H1 (cell line): ENCODE measurements around the gene SPAG16. TPM values are rescaled to one million over a fixed set of nuclear protein-coding genes. Genes with fewer than 3 reads are reported as not detected.

ENCODE experiments used
- CTCF ChIA-PET: fragments of 300-600 bp; sonication (Branson Sonifier 250); formaldehyde crosslinking; loops from one replicate; lab custom pipeline; 2021; ENCODE audit not compliant: partially characterized antibody; lab: Charles Lee
- POLR2A ChIA-PET: fragments of 300-600 bp; sonication (Branson Sonifier 250); formaldehyde crosslinking; loops from one replicate; lab custom pipeline; 2021; ENCODE audit warnings: inconsistent platforms; ENCODE audit not compliant: partially characterized antibody; lab: Charles Lee
- DNase-seq, 2 experiments: peaks; one replicate each; pipeline versions ENCODE4 v3.0.0 to v3.0.0-alpha.2; 2010 to 2022; ENCODE audit warnings: low spot score in 2 of 2, low read depth in 1 of 2, mixed read lengths in 1 of 2
- FAIRE-seq: peaks from 2 replicates; lab custom pipeline; 2011; peaks lifted over from hg19 to GRCh38; lab: Jason Lieb, UNC
- H2AFZ ChIP-seq: 2 replicates; pipeline ENCODE4 v1.8.1; 2012; ENCODE audit warnings: low read length, inconsistent platforms
- H2AK5ac ChIP-seq: 2 replicates; pipeline ENCODE4 v1.6.1; 2013; ENCODE audit warnings: low read depth, low read length
- H2BK120ac ChIP-seq: replicated peaks from 2 replicates; pipeline ENCODE3; 2013; ENCODE audit warnings: low read depth, low read length, inconsistent platforms
- H2BK12ac ChIP-seq: 2 replicates; pipeline ENCODE4 v1.6.1; 2013; ENCODE audit warnings: low read depth, low read length
- H2BK15ac ChIP-seq: 2 replicates; pipeline ENCODE4 v1.6.1; 2013; ENCODE audit warnings: low read length
- H2BK20ac ChIP-seq: 2 replicates; pipeline ENCODE4 v1.6.1; 2013; ENCODE audit warnings: low read length
- H2BK5ac ChIP-seq: 2 replicates; pipeline ENCODE4 v1.6.1; 2013; ENCODE audit warnings: low read depth, low read length
- H3K14ac ChIP-seq: 2 replicates; pipeline ENCODE4 v1.6.1; 2013; ENCODE audit warnings: inconsistent platforms; ENCODE audit not compliant: insufficient read length
- H3K18ac ChIP-seq: 2 replicates; pipeline ENCODE4 v1.6.1; 2013; ENCODE audit warnings: low read length; ENCODE audit errors: extremely low read depth
- H3K23ac ChIP-seq: 2 replicates; pipeline ENCODE4 v1.6.1; 2013; ENCODE audit warnings: inconsistent platforms; ENCODE audit not compliant: insufficient read length
- H3K23me2 ChIP-seq: 2 replicates; pipeline ENCODE4 v1.6.1; 2013; ENCODE audit warnings: low read depth, low read length
- H3K27ac ChIP-seq: 2 replicates; pipeline ENCODE4 v1.6.1; 2011; ENCODE audit warnings: low read depth, low read length, inconsistent platforms
- H3K27me3 ChIP-seq, 4 experiments: replicated peaks in 1 of 4; 1 replicate in 1 of 4; 2 replicates in 3 of 4; pipeline versions ENCODE4 v1.6.1 to v1.8.1; 2011 to 2013; ENCODE audit warnings: low read length in 3 of 4, mild to moderate bottlenecking in 3 of 4, inconsistent platforms in 2 of 4, mixed read lengths in 2 of 4, moderate library complexity in 1 of 4; ENCODE audit not compliant: control insufficient read depth in 3 of 4, insufficient read depth in 3 of 4; ENCODE audit errors: extremely low read depth in 1 of 4
- H3K36me3 ChIP-seq, 4 experiments: 2 replicates each; pipeline versions ENCODE4 v1.6.1 to v1.8.1; 2011 to 2013; ENCODE audit warnings: mild to moderate bottlenecking in 4 of 4, low read length in 3 of 4, moderate library complexity in 2 of 4, control low read depth in 1 of 4, inconsistent platforms in 1 of 4; ENCODE audit not compliant: insufficient read depth in 4 of 4, control insufficient read depth in 2 of 4
- H3K4ac ChIP-seq: replicated peaks from 2 replicates; pipeline ENCODE3; 2013; ENCODE audit warnings: low read length, low read depth, mixed read lengths, inconsistent platforms; ENCODE audit not compliant: insufficient read length
- H3K4me1 ChIP-seq, 4 experiments: replicated peaks in 1 of 4; 1 replicate in 1 of 4; 2 replicates in 3 of 4; pipeline versions ENCODE4 v1.6.1 to v1.8.1; 2011 to 2013; ENCODE audit warnings: low read length in 3 of 4, inconsistent platforms in 2 of 4, mixed read lengths in 1 of 4; ENCODE audit not compliant: insufficient read depth in 4 of 4, control insufficient read depth in 3 of 4
- H3K4me2 ChIP-seq, 2 experiments: 2 replicates each; pipeline versions ENCODE4 v1.6.1 to v1.8.1; 2011 to 2013; ENCODE audit warnings: low read depth in 2 of 2, low read length in 2 of 2, control low read depth in 1 of 2, inconsistent platforms in 1 of 2, mild to moderate bottlenecking in 1 of 2; ENCODE audit not compliant: insufficient read depth in 1 of 2
- H3K4me3 ChIP-seq, 4 experiments: fragments of 200-600, 300-600 bp in 1 of 4; sonication (generic), shearing (Covaris generic), sonication (Bioruptor Twin) in 1 of 4; 2 replicates each; pipeline versions ENCODE4 v1.5.1 to v1.8.1; 2011 to 2016; ENCODE audit warnings: low read length in 4 of 4, low read depth in 3 of 4, control low read depth in 2 of 4, inconsistent platforms in 2 of 4, mild to moderate bottlenecking in 2 of 4, mixed read lengths in 1 of 4, moderate library complexity in 1 of 4; ENCODE audit not compliant: insufficient read depth in 2 of 4; ENCODE audit errors: extremely low read depth in 1 of 4
- H3K56ac ChIP-seq: replicated peaks from 2 replicates; pipeline ENCODE3; 2013; ENCODE audit warnings: low read depth, mild to moderate bottlenecking, mixed read lengths, low read length, inconsistent platforms; ENCODE audit not compliant: insufficient read length
- H3K79me1 ChIP-seq: 2 replicates; pipeline ENCODE4 v1.6.1; 2013; ENCODE audit warnings: low read depth, low read length, control low read depth
- H3K79me2 ChIP-seq, 2 experiments: 2 replicates each; pipeline versions ENCODE4 v1.6.1 to v1.8.1; 2012 to 2013; ENCODE audit warnings: low read length in 2 of 2, mild to moderate bottlenecking in 2 of 2, inconsistent platforms in 1 of 2; ENCODE audit not compliant: insufficient read depth in 2 of 2, control insufficient read depth in 1 of 2
- H3K9ac ChIP-seq, 4 experiments: replicated peaks in 1 of 4; 1 replicate in 1 of 4; 2 replicates in 3 of 4; pipeline versions ENCODE4 v1.6.1 to v1.8.1; 2011 to 2013; ENCODE audit warnings: low read depth in 3 of 4, low read length in 3 of 4, control low read depth in 2 of 4, mild to moderate bottlenecking in 2 of 4, moderate library complexity in 2 of 4, inconsistent platforms in 1 of 4; ENCODE audit errors: extremely low read depth in 1 of 4
- H3K9me3 ChIP-seq, 2 experiments: 2 replicates each; pipeline versions ENCODE4 v1.6.1 to v1.8.1; 2012 to 2013; ENCODE audit warnings: mild to moderate bottlenecking in 2 of 2, moderate library complexity in 2 of 2, control low read depth in 1 of 2, inconsistent platforms in 1 of 2, low read depth in 1 of 2, low read length in 1 of 2, mixed read lengths in 1 of 2; ENCODE audit not compliant: insufficient read depth in 2 of 2
- H4K20me1 ChIP-seq, 2 experiments: replicated peaks in 1 of 2; 2 replicates each; pipeline versions ENCODE3 to v1.8.1; 2011 to 2013; ENCODE audit warnings: inconsistent platforms in 2 of 2, low read length in 2 of 2, mild to moderate bottlenecking in 1 of 2; ENCODE audit not compliant: insufficient read depth in 2 of 2, control insufficient read depth in 1 of 2
- H4K5ac ChIP-seq: 2 replicates; pipeline ENCODE4 v1.6.1; 2013; ENCODE audit warnings: low read length, low read depth, mixed read lengths, inconsistent platforms; ENCODE audit not compliant: insufficient read length
- H4K8ac ChIP-seq: 2 replicates; pipeline ENCODE4 v1.8.0; 2013; ENCODE audit warnings: mild to moderate bottlenecking, moderate library complexity, low read length, inconsistent platforms; ENCODE audit not compliant: insufficient read depth; ENCODE audit errors: extremely low read depth
- H4K91ac ChIP-seq: replicated peaks from 2 replicates; pipeline ENCODE3; 2013; ENCODE audit warnings: low read length, mixed read lengths, inconsistent platforms; ENCODE audit not compliant: insufficient read length
- ASH2L ChIP-seq: fragments of 200-600, 300-600 bp; sonication (generic); IDR thresholded peaks from one replicate; pipeline ENCODE4 v1.7.1; 2017; ENCODE audit warnings: low read length
- BACH1 ChIP-seq: IDR thresholded peaks from 2 replicates; pipeline ENCODE4 v1.6.1; 2012; ENCODE audit warnings: low read length, improper control_type of control experiment
- CBX8 ChIP-seq: fragments of 300-800, 300-1000 bp; sonication (generic); IDR thresholded peaks from 2 replicates; pipeline ENCODE4 v1.7.1; 2016; ENCODE audit warnings: low read depth, low read length, borderline replicate concordance
- CHD1 ChIP-seq: IDR thresholded peaks from 2 replicates; pipeline ENCODE4 v1.6.1; 2012; ENCODE audit warnings: low read depth, low read length, improper control_type of control experiment
- CREB1 ChIP-seq: IDR thresholded peaks from 2 replicates; pipeline ENCODE4 v1.6.1; 2012; ENCODE audit warnings: inconsistent platforms
- EGR1 ChIP-seq: IDR thresholded peaks from 2 replicates; pipeline ENCODE4 v1.6.1; 2011; ENCODE audit warnings: low read depth, low read length, borderline replicate concordance
- GTF2F1 ChIP-seq: IDR thresholded peaks from 2 replicates; pipeline ENCODE4 v1.6.1; 2012; ENCODE audit warnings: low read depth, low read length, improper control_type of control experiment, borderline replicate concordance
- HDAC2 ChIP-seq, 2 experiments: fragments of 300-600 bp in 1 of 2; sonication (generic) in 1 of 2; IDR thresholded peaks; 2 replicates each; pipeline ENCODE4 v1.6.1; 2011 to 2012; ENCODE audit warnings: low read depth in 2 of 2, low read length in 2 of 2, mild to moderate bottlenecking in 2 of 2, moderate library complexity in 2 of 2, borderline replicate concordance in 1 of 2, inconsistent platforms in 1 of 2
- KDM5A ChIP-seq: fragments of 200-600 bp; IDR thresholded peaks from 2 replicates; pipeline ENCODE4 v1.7.1; 2012; ENCODE audit warnings: mild to moderate bottlenecking, low read length, inconsistent platforms, mixed read lengths
- MAX ChIP-seq: IDR thresholded peaks from 2 replicates; pipeline ENCODE4 v1.6.1; 2012; ENCODE audit warnings: inconsistent platforms
- SIRT6 ChIP-seq: IDR thresholded peaks from one replicate; pipeline ENCODE4 v1.7.1; 2012; ENCODE audit warnings: low read length, inconsistent platforms
- SP1 ChIP-seq: IDR thresholded peaks from 2 replicates; pipeline ENCODE4 v1.6.1; 2011; ENCODE audit warnings: low read depth, low read length
- TAF7 ChIP-seq: optimal IDR thresholded peaks from 2 replicates; pipeline ENCODE3; 2011; ENCODE audit warnings: low read depth, mild to moderate bottlenecking, inconsistent platforms, low read length, moderate library complexity, borderline replicate concordance
- USF2 ChIP-seq: IDR thresholded peaks from 2 replicates; pipeline ENCODE4 v1.6.1; 2011; ENCODE audit warnings: low read length, improper control_type of control experiment
- ZNF274 ChIP-seq: IDR thresholded peaks from 2 replicates; pipeline ENCODE4 v1.7.0; 2012; ENCODE audit warnings: low read length, borderline replicate concordance; ENCODE audit errors: extremely low read depth
- WGBS, 2 experiments: shearing (Covaris generic) in 1 of 2; methylation state at CpG; one replicate each; pipeline versions ENCODE4 v1.1.6 to v1.1.7; 2013 to 2015; ENCODE audit warnings: low lambda C conversion rate in 2 of 2, mixed read lengths in 2 of 2, inconsistent platforms in 1 of 2, low coverage in 1 of 2, missing lambda C conversion rate in 1 of 2; ENCODE audit not compliant: insufficient replicate concordance in 2 of 2, insufficient coverage in 1 of 2, insufficient read length in 1 of 2; ENCODE audit errors: extremely low coverage in 1 of 2, missing lambda C conversion rate in 1 of 2; 5-methylcytosine and 5-hydroxymethylcytosine counted together
- polyA plus RNA-seq, 7 experiments: library from polyadenylated mRNA; depleted of rRNA in 3 of 7; stranded (reverse) in 5 of 7; unstranded in 2 of 7; fragments of >200 nt in 5 of 7; fragments of 200-250 nt in 2 of 7; gene quantifications; 1 replicate in 5 of 7; 2 replicates in 1 of 7; 4 replicates in 1 of 7; pipeline versions ENCODE4 v1.2.1 to v1.2.3, GENCODE V29; 2011 to 2013; ENCODE audit warnings: missing spikeins in 2 of 7, mixed read lengths in 2 of 7
- total RNA-seq: library from RNA; stranded (reverse); fragmentation: NEBNext Ultra II Directional; extraction: Animal tissue kit (Norgen Biotek cat#: 25700); gene quantifications from 2 replicates; pipeline ENCODE4 v1.2.1, GENCODE V29; 2021

The SPAG16 gene
- total and polyA plus RNA-seq, 2 of the 8 experiments (the other 6 are each of a cell fraction or from before 2014, with no cell fraction given) = 6.0 to 14.9 TPM

GRCh38 chr2:214322662-214323061 is 1038.4 kb downstream of the SPAG16 start:
- Histone ChIP-seq H3K4ac (no peak overlapping the region), H4K91ac (no peak overlapping the region), H3K27ac (no peak overlapping the region), H2BK120ac (no peak overlapping the region), H2BK12ac (no peak overlapping the region), H2BK15ac (no peak overlapping the region), H3K79me2 (no peaks in the 10 kb centered on the region), H3K9me3 (no peaks in the 10 kb centered on the region), H3K9ac (no peak overlapping the region), H2BK5ac (no peak overlapping the region), H2AFZ (no peak overlapping the region), H3K27me3 (no peaks in the 10 kb centered on the region), H3K56ac (no peak overlapping the region), H3K14ac (no peak overlapping the region), H3K18ac (no peak overlapping the region), H2BK20ac (no peak overlapping the region), H2AK5ac (no peak overlapping the region), H4K8ac (no peak overlapping the region), H3K79me1 (no peaks in the 10 kb centered on the region), H4K20me1 (no peaks in the 10 kb centered on the region), H3K23me2 (no peaks in the 10 kb centered on the region), H3K36me3 (no peaks in the 10 kb centered on the region), H3K23ac (no peak overlapping the region), H3K4me3 (no peak overlapping the region), H4K5ac (no peak overlapping the region), H3K4me1 (no peaks in the 10 kb centered on the region), H3K4me2 (no peak overlapping the region)
- ChIA-PET POLR2A (no interaction called here), CTCF (interaction anchor here (0.6 to 1.4 kb wide), 2 partner anchors 10 to 12 kb away, joined by 3 to 9 read pairs; no protein-coding TSS in a partner anchor)
- no peak for DNase-seq
- WGBS, 2 experiments = 83% methylated on average over 3 of the region's 3 CpGs; no CpG with 5 or more reads in 1 of the 2 experiments
- no peak for FAIRE-seq
- TF ChIP-seq EGR1 = no peak
- no peak for TF ChIP-seq TAF7
- no peak for TF ChIP-seq BACH1
- no peak for TF ChIP-seq CREB1
- TF ChIP-seq CBX8 = no peak
- TF ChIP-seq KDM5A = no peak
- TF ChIP-seq GTF2F1 = no peak
- no peak for TF ChIP-seq SIRT6
- no peak for TF ChIP-seq MAX
- no peak for TF ChIP-seq SP1
- TF ChIP-seq ZNF274 = no peak
- TF ChIP-seq CHD1 = no peak
- no peak for TF ChIP-seq ASH2L
- no peak for TF ChIP-seq USF2
- no peak for TF ChIP-seq HDAC2 (IDR thresholded peaks at IDR 0.05; ENCODE audit: borderline replicate concordance in 1 of 2, low read depth in 2 of 2, low read length in 2 of 2)
